ENCODE data around the gene SMARCAL1.

DNA sequence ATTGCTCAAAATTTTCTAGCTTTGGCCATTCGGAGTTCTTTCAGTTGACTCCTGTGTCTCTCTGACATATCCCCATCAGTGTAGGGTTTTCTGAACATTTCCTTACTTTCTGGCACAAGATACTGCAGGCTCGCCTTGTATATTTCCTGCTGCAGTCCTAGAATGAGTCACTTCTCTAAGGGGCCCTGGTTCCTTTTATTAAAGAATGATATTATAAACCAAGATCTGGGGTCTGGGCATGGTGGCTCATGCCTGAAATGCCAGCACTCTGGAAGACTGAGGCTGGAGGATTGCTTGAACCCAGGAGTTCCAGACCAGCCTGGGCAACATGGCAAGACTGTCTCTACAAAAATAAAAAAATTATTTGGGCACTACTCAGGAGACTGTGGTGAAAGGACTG is 83.4 kb downstream of the SMARCAL1 start:
- TF ChIP-seq, protein P1, sequence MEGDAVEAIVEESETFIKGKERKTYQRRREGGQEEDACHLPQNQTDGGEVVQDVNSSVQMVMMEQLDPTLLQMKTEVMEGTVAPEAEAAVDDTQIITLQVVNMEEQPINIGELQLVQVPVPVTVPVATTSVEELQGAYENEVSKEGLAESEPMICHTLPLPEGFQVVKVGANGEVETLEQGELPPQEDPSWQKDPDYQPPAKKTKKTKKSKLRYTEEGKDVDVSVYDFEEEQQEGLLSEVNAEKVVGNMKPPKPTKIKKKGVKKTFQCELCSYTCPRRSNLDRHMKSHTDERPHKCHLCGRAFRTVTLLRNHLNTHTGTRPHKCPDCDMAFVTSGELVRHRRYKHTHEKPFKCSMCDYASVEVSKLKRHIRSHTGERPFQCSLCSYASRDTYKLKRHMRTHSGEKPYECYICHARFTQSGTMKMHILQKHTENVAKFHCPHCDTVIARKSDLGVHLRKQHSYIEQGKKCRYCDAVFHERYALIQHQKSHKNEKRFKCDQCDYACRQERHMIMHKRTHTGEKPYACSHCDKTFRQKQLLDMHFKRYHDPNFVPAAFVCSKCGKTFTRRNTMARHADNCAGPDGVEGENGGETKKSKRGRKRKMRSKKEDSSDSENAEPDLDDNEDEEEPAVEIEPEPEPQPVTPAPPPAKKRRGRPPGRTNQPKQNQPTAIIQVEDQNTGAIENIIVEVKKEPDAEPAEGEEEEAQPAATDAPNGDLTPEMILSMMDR (IDR thresholded peaks at IDR 0.05) = no peak
- no peak for TF ChIP-seq POLR2A (IDR thresholded peaks at IDR 0.05)
